ENCODE measurements around the gene NYNRIN.
A peak's percentile ranks its signal among the peaks of the same experiment; 100 is the strongest.

NYNRIN gene

GRCh38 chr14:24459331-24459730 is 60.5 kb downstream of the NYNRIN start:
- no peak for TF ChIP-seq EZH2phosphoT487 (IDR thresholded peaks at IDR 0.05; ENCODE audit: borderline replicate concordance)
- TF ChIP-seq, protein P1, sequence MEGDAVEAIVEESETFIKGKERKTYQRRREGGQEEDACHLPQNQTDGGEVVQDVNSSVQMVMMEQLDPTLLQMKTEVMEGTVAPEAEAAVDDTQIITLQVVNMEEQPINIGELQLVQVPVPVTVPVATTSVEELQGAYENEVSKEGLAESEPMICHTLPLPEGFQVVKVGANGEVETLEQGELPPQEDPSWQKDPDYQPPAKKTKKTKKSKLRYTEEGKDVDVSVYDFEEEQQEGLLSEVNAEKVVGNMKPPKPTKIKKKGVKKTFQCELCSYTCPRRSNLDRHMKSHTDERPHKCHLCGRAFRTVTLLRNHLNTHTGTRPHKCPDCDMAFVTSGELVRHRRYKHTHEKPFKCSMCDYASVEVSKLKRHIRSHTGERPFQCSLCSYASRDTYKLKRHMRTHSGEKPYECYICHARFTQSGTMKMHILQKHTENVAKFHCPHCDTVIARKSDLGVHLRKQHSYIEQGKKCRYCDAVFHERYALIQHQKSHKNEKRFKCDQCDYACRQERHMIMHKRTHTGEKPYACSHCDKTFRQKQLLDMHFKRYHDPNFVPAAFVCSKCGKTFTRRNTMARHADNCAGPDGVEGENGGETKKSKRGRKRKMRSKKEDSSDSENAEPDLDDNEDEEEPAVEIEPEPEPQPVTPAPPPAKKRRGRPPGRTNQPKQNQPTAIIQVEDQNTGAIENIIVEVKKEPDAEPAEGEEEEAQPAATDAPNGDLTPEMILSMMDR (conservative IDR thresholded peaks at IDR 0.05; ENCODE audit: low read length), result no peak
- Histone ChIP-seq H3K4me3 (ENCODE audit: low read length, poor library complexity, severe bottlenecking) (no peak overlapping the region), H3K36me3 (ENCODE audit: insufficient read depth, low read length) (no peaks in the 10 kb centered on the region), H3K9me3 (ENCODE audit: insufficient read depth, low read depth, low read length) (no peaks in the 10 kb centered on the region), H3K9ac (ENCODE audit: low read depth, low read length, poor library complexity, severe bottlenecking) (no peak overlapping the region), H3K79me2 (ENCODE audit: insufficient read depth, low read length) (no peaks in the 10 kb centered on the region), H3K27me3 (ENCODE audit: insufficient read depth, low read length, poor library complexity, severe bottlenecking) (no peaks in the 10 kb centered on the region), H3K4me1 (ENCODE audit: insufficient read depth, low read length, poor library complexity, severe bottlenecking) (peaks cover 37% of the 10 kb centered on the region), H3K4me2 (ENCODE audit: low read depth, low read length, poor library complexity, severe bottlenecking) (no peak overlapping the region), H3K9me2 (replicated peaks; ENCODE audit: low read depth, low read length) (no peaks in the 10 kb centered on the region), H2AFZ (ENCODE audit: low read length) (no peak overlapping the region), H4K20me1 (ENCODE audit: insufficient read depth, low read length, poor library complexity, severe bottlenecking) (no peaks in the 10 kb centered on the region), H3F3A (ENCODE audit: low read depth) (peaks cover 5% of the 10 kb centered on the region)

DNA sequence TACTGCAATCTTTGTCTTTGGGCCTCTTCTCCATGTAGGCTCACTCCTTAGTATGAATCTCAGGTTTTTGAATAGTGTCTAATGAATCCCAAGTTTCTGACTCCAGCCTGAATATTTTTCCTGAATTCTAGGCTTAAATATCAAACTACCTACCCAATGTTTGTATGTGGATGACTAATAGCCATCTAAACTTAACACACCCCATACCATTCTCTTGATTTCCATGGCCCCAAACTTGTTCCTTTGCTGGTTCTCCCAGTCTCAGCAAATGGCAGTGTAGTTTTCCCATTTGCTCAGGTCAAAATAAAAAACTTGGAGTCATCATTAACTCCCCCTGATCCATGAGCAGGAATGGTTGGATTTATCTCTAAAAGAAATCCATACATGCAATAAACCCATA is 62.5 kb downstream of the NYNRIN start:
- no peaks in the 10 kb centered on the region for H4K20me1 ChIP-seq (ENCODE audit: insufficient read depth, low read length, poor library complexity, severe bottlenecking)

DNA sequence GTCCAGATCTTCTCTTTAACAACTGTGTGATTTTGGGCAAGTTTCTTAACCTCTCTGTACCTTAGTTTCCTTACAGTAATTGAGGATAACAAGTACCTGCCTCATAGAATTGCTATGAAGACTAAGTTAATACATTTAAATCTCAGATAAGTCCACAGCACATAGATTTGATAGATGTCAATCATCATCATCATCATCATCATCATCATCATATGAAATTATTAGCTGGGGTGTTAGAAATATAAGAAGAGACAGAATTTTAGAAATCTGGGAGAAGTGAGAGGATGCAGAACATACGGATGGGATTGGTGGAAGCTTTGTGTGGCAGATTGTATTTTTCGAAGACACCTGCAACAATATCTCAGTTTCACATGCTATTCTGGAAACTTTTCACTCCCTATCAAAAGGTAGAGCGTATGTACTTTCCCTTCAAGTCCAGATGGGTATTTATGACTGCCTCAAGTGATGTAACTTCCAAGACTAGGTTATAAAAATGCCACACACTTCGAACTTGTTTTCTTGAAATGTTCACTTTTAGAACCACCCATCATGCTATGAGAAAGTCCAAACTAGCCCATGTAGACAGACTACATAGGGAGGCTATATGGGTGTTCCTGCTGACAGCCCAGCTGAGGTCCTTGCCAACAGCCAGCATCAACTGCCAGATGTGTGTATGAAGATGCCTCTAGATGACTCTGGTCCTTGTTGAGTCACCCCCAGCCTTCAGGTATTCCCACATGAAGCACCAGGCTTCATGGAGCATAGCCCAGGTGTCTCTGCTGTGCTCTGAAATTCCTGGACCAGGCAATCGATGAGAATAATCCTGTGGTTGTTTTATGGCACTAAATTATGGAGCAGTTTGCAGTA is 64.4 kb downstream of the NYNRIN start:
- H2AFZ ChIP-seq (ENCODE audit: low read length), result no peak overlapping the region
- peak overlapping the region; percentile 9 for H3K4me3 ChIP-seq (ENCODE audit: low read length, poor library complexity, severe bottlenecking)
- H4K20me1 ChIP-seq (ENCODE audit: insufficient read depth, low read length, poor library complexity, severe bottlenecking), result no peaks in the 10 kb centered on the region
- TF ChIP-seq, protein P1 (conservative IDR thresholded peaks at IDR 0.05; ENCODE audit: low read length), result no peak
- no peak for TF ChIP-seq EZH2phosphoT487 (IDR thresholded peaks at IDR 0.05; ENCODE audit: borderline replicate concordance)
- peak overlapping the region; percentile 39 for H3K9ac ChIP-seq (ENCODE audit: low read depth, low read length, poor library complexity, severe bottlenecking)
- H3K4me1 ChIP-seq (ENCODE audit: insufficient read depth, low read length, poor library complexity, severe bottlenecking), result peaks cover 51% of the 10 kb centered on the region
- peak overlapping the region; percentile 57 for H3K4me2 ChIP-seq (ENCODE audit: low read depth, low read length, poor library complexity, severe bottlenecking)
- H3K9me2 ChIP-seq (replicated peaks; ENCODE audit: low read depth, low read length), result no peaks in the 10 kb centered on the region
- peaks cover 11% of the 10 kb centered on the region for H3F3A ChIP-seq (ENCODE audit: low read depth)
- H3K27me3 ChIP-seq (ENCODE audit: insufficient read depth, low read length, poor library complexity, severe bottlenecking), result no peaks in the 10 kb centered on the region
- no peaks in the 10 kb centered on the region for H3K36me3 ChIP-seq (ENCODE audit: insufficient read depth, low read length)
- H3K79me2 ChIP-seq (ENCODE audit: insufficient read depth, low read length), result no peaks in the 10 kb centered on the region
- no peaks in the 10 kb centered on the region for H3K9me3 ChIP-seq (ENCODE audit: insufficient read depth, low read depth, low read length)

More for the DNA sequence above, 62.5 kb downstream of the NYNRIN start:
- Histone ChIP-seq H3K4me1 (ENCODE audit: insufficient read depth, low read length, poor library complexity, severe bottlenecking) (peaks cover 51% of the 10 kb centered on the region), H3K4me2 (ENCODE audit: low read depth, low read length, poor library complexity, severe bottlenecking) (no peak overlapping the region), H3K9me2 (replicated peaks; ENCODE audit: low read depth, low read length) (no peaks in the 10 kb centered on the region), H3K27me3 (ENCODE audit: insufficient read depth, low read length, poor library complexity, severe bottlenecking) (no peaks in the 10 kb centered on the region), H3K9me3 (ENCODE audit: insufficient read depth, low read depth, low read length) (no peaks in the 10 kb centered on the region), H3K9ac (ENCODE audit: low read depth, low read length, poor library complexity, severe bottlenecking) (no peak overlapping the region), H3K4me3 (ENCODE audit: low read length, poor library complexity, severe bottlenecking) (no peak overlapping the region), H2AFZ (ENCODE audit: low read length) (no peak overlapping the region), H3K36me3 (ENCODE audit: insufficient read depth, low read length) (no peaks in the 10 kb centered on the region), H3K79me2 (ENCODE audit: insufficient read depth, low read length) (no peaks in the 10 kb centered on the region), H3F3A (ENCODE audit: low read depth) (peaks cover 11% of the 10 kb centered on the region)
- TF ChIP-seq EZH2phosphoT487 (IDR thresholded peaks at IDR 0.05; ENCODE audit: borderline replicate concordance), result no peak
- TF ChIP-seq, protein P1 (conservative IDR thresholded peaks at IDR 0.05; ENCODE audit: low read length), result no peak

All from Loucy (cell line).